Activated CD4-positive, alpha-beta T cell treated with anti-CD3 and anti-CD28 coated beads, Interleukin-2, Interleukin-6, amounts not matched to agents 100 ng/mL and 50 ng/mL, durations not matched to agents 16 hours and 8 hours (primary cell): Measurements from ENCODE around the gene TPRG1.

Experiments
- DNase-seq: peaks from one replicate; pipeline ENCODE4 v3.0.0-alpha.2; 2020

The TPRG1 gene

DNA sequence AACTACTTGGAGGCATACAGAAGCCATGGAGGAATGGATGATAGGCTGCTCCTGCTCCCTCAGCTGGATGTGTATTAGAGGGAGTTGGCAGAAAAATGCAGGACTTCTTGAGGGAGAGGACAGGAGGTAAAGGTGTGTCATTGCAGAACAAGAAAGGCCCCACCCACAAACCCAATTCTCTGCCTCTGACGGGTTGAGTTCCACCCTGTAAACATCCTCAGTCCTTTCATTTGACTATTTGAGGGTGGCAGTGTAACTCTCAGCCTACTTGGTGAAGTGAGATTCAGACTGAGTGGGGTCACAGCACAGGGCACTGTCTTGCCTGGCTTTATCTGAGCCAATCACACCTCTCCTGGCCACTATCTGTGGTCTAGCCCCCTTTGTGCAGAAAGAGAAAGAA is at the start of gene TPRG1:
TSS of gene TPRG1 (plus strand) at position 265 of the 400 bp plus-strand sequence. CDS start 35,414 bp downstream, outside the sequence.
- no peak for DNase-seq

DNA sequence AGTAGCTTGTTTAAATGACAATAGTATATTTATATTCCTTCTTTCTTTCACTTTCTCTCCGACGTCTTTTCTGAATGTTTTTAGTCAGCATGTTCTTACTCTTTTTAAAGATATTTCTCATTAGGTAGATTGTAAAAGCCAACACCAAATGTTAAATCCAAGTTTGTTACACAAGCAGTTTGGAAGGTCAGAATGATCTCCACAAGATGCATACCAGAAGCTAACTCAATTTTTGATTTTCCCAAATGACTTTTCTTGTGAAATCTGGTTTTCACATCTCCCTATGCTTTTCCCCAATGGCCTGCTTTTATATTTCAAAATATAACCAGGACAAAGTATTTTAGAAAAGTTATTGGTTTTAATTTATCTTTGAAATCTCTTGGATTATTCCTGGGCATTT is 49.7 kb upstream of the TPRG1 start:
- DNase-seq, result no peak

- DNase-seq, result no peak
Observed at GRCh38 chr3:189122526-189123205, 49.1 kb upstream of the TPRG1 start.

DNA sequence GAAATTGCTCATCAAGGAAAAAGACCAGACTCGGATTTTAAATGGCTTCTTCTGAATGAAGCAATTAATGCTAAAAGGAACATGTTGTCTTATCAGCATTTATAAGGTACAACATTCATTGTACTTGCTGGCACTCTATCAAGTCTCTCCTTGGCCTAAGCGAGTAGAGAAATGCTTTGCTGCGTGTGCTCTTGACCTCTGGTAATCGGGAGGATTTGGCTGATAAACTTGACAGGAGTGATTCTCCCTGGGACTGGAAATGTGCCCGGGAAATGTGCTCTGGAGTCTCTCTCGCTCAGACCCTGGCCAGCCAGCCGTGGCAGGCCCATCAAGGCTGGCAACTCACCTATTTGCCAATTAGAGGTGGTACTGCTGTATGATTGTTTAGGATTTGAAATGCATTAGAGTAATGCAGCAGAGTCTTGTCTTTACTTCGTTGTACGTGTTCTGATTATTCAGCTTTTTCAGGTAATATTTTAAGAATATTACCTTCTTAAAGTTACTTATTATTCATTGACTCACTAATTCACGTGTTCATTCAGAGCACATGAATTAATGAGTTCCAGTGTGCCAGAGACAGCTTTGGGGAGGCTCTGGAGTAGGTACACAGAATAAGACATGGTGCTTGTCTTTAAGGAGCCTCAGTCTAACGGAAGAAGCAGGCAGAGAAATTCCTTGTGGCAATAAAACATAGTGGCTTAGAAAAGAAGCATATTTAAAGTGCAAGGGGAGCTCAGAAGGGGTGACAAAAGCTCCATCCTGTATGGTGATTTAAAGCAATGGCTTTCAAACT is 48.0 kb upstream of the TPRG1 start:
- no peak for DNase-seq

GRCh38 chr3:189132231-189132671 is 39.5 kb upstream of the TPRG1 start:
- peak; percentile 91 for DNase-seq

- DNase-seq, result no peak
Observed at GRCh38 chr3:189132839-189133238, 38.9 kb upstream of the TPRG1 start.

DNA sequence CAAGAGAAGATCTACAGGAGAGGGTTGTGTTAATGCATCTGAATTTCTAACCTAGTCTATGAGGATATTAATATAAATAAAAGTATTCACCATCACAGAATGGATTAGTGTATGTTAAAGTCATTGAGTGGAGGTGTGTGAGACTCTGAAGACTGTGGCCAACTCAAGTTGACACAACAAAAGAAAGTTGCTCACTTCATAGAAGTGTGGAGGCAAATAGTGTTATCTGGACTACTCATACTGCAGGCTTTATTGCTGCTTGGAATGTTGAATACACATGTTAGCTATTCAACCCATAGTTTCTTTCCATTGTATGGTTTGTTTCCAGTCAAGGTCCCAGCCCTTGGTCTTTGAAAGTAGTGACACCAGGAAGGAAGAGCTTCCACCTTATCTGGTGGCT is 38.0 kb upstream of the TPRG1 start:
- no peak for DNase-seq

DNA sequence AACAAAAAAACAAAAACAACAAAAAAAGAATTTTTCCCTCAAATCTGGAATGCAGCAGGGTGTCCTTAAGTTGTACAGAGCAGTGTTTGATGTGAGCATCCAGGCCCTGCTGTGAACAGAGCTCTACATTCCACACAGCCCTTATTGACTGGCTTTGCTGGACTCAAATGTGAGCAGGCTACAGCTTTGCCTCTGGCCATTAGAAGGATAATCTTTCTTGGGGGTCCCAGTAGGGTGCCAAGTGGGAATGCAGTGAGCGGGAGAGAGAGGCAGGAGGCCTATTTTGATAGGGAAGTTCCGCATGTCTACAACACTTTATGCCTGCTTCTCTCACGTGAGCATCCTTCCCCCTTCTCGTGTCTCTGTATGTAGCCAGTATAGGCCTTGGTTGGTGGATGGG is 34.4 kb upstream of the TPRG1 start:
- no peak for DNase-seq

- no peak for DNase-seq
Observed at GRCh38 chr3:189138901-189139610, 32.7 kb upstream of the TPRG1 start.

- no peak for DNase-seq
Observed at GRCh38 chr3:189139611-189139940, 32.2 kb upstream of the TPRG1 start.

- peak; percentile 82 for DNase-seq
Observed at GRCh38 chr3:189142527-189142926, 29.2 kb upstream of the TPRG1 start.

DNA sequence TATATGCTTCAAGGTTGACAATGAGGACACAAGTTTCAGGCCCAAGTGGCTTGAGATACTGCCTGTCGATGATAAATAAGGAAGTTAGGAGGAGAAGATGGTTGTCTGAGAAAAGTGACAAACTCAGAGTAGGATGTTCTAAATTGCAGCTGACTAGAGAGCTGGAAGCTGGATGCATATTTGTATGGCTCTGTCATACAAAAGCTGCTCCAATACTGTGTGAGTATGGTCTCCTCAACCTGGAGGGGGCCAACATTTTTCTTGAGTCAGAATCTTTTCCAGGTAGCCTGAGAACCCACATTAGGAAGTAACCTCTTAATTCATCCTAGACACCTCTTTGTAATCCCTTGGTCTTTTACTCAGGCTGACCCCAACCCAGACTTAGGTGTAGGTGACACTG is 28.4 kb upstream of the TPRG1 start:
- DNase-seq, result no peak

DNA sequence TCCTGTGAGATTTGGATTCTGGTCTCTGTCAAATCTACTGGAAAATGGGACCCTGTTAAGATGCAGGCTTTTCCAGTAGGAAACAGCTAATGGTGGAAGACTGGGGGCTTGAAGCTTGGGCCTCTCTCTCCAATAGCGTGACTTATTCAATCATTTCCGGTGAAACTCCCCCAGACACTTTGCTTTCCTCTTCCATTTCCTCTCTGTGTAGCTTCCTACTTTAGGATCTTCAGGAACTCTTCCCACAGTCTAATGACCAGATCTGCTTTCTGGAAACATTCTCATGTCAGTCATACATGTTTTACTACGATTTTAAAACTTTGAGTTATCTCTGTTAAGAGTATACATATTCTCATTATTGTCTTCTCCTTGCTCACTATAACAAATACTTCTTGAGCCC is 28.0 kb upstream of the TPRG1 start:
- no peak for DNase-seq

GRCh38 chr3:189144645-189145044 is 27.1 kb upstream of the TPRG1 start:
- DNase-seq, result peak; percentile 58

- no peak for DNase-seq
Observed at GRCh38 chr3:189146848-189147247, 24.9 kb upstream of the TPRG1 start.

DNA sequence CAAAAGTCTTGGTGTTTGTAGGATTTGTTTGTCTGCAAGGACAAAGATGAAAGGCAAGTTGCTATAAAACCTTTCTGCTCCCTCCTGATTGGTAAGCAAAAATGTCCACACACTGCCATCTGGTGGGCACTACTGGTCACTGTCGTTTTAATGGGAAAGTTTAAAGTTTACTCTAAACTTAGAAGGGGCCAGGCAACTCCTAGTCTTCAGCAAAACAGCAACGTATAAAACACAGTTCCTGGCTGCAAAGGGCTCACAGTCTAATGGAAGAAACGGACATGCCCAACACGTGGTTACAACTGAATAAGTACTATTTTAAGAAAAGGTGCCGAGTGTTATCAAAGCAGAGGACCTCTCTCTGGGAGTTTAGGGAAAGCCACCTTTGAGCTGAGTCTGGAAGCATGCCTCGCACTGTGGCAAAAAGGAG is 23.7 kb upstream of the TPRG1 start:
- peak; percentile 79 for DNase-seq

DNA sequence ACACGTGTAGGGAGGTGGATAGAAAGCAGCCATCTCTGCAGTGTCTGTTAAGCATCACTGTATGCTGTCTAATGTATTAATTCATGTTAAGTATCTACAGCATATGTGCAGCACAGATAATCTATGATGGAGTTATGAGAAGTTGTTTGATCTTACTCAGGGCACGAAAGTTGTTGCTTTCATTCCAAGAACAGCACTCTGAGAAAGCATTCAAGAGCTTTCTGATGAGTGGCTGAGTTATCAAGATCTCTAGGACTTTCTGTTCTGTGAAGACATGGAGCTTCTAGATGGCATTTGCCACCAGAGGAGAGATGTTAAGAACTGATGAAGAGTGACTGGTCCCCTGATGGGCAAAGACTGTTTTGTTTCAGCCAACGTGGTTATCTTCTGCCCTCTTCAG is 22.6 kb upstream of the TPRG1 start:
- peak; percentile 28 for DNase-seq

DNA sequence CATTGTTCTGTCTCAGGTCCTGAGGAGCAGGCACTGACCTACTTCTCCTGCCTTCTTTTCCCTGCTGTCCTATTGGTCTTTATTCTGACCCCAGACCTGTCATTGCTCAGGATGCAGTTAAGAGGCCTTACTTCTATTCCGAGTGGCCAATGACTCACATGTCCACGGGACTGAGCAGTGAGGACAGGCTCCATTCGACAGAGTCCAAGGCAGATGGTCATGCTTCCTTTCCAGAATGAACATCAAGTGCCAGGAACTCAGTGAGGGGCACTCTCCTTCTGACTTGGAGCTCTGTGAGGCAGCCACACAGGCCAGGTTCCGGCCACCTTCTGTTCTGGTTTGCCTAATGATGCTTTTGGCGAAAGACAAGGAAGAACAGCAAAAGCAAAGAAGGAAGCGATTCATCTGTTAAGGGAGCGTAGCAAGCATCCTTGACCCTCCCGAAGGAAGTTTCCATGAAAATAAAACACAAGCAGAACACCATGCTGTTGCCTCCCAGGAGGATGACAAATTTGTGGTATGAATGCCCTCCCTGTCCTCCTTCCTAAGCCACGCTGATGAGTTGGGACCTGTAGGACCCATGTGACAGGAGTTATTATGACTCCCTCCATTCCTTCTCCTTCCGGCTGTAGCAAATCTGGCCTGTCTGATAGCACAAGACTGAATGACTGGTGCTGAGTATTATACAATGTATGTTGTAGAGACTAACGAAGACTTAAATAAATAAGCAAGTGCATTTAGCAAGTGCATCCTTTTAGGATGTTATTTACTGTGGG is 14.4 kb upstream of the TPRG1 start:
- DNase-seq, result no peak

GRCh38 chr3:189158034-189158433 is 13.7 kb upstream of the TPRG1 start:
- peak; percentile 27 for DNase-seq

- no peak for DNase-seq
Observed at GRCh38 chr3:189160519-189161309, 11.1 kb upstream of the TPRG1 start.

DNA sequence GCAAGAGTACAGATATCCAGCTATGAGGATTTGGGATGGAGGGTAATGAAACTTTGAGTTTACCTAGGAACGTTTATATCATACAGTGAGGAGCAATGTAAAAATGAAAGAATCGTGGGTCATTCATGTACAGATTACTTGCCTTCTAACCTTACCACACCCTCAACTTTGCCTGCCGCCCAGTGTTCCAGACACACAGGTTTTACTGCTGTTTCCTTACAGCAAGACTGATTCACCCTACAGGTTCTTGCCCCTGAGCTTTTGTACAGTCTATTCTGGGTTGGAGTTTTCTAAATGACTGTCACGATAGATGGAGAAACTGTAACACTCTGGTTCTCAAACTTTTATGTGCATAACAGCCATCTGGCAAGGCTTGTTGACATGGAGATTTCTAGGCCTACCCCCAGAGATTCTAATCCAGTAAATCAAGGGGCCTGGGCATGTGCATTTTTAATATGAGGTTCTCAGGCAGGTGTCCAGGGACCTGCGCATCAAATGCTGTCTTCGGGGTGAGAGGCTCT is 6.6 kb upstream of the TPRG1 start:
- DNase-seq, result no peak

- no peak for DNase-seq
Observed at GRCh38 chr3:189166321-189166720, 5.5 kb upstream of the TPRG1 start.
